AG04449 (cell line): Measurements from ENCODE around the gene ADGRD2.

Experiments used
- CTCF ChIA-PET: fragments of 350-600 bp; formaldehyde crosslinking; extraction: SDS; loops from one replicate; lab custom pipeline; 2021; ENCODE audit warnings: antibody characterized with exemption; lab: Yijun Ruan, JAX
- POLR2A ChIA-PET: fragments of 400-600, 350-600 bp; formaldehyde crosslinking; extraction: SDS; loops from one replicate; lab custom pipeline; 2020; ENCODE audit warnings: antibody characterized with exemption, inconsistent platforms; lab: Yijun Ruan, JAX
- DNase-seq: peaks from one replicate; pipeline ENCODE4 v3.0.0-alpha.2; 2010; ENCODE audit warnings: low read depth, low spot score
- H3K4me3 ChIP-seq: 2 replicates; pipeline ENCODE4 v1.5.1; 2011; ENCODE audit warnings: low read depth, mild to moderate bottlenecking, control low read depth, low read length
- CTCF ChIP-seq: IDR thresholded peaks from one replicate; pipeline ENCODE4 v1.5.1; 2011; ENCODE audit warnings: mild to moderate bottlenecking, moderate library complexity, low read length, control low read depth, inconsistent platforms; ENCODE audit not compliant: insufficient read depth; ENCODE audit errors: missing control alignments

ADGRD2 gene

GRCh38 chr9:124522121-124523098, 72.2 kb downstream of the ADGRD2 start:
- DNase-seq: no peak
- TF ChIP-seq CTCF: no peak
- H3K4me3 ChIP-seq: no peak overlapping the region
- ChIA-PET POLR2A (no interaction called here), CTCF (interaction anchor here (1.2 to 7.2 kb wide), 2 partner anchors 12 to 29 kb away, joined by 4 to 94 read pairs; no protein-coding TSS in a partner anchor)

GRCh38 chr9:124526174-124526573, 75.9 kb downstream of the ADGRD2 start:
- TF ChIP-seq CTCF: no peak
- CTCF ChIA-PET: interaction anchor here (7.2 kb wide), 1 partner anchor 9 kb away, joined by 94 read pairs; no protein-coding TSS in a partner anchor
- no peak for DNase-seq
- H3K4me3 ChIP-seq: no peak overlapping the region
- POLR2A ChIA-PET: no interaction called here

- TF ChIP-seq CTCF: no peak
- H3K4me3 ChIP-seq: no peak overlapping the region
- DNase-seq: no peak
- POLR2A ChIA-PET: no interaction called here
- CTCF ChIA-PET: interaction anchor here (0.6 to 7.2 kb wide), 3 partner anchors 7 to 118 kb away, joined by 3 to 94 read pairs (median 3); no protein-coding TSS in a partner anchor
These were observed 77.5 kb downstream of the ADGRD2 start for GRCh38 chr9:124527781-124528180.
